A549 (cell line): ENCODE results near the gene ALS2.

Experiments
- BHLHE40 ChIP-seq: IDR thresholded peaks from 2 replicates; pipeline ENCODE4 v1.6.1; 2012; ENCODE audit warnings: low read depth, low read length, inconsistent platforms
- EP300 ChIP-seq, 2 experiments: fragments of >200 bp; sonication (Bioruptor Twin); formaldehyde crosslinking; IDR thresholded peaks; 2 replicates in 1 of 2; 3 replicates in 1 of 2; pipeline ENCODE4 v1.6.1; 2016 to 2017
- HDAC2 ChIP-seq: fragments of 200-600 bp; sonication (generic); IDR thresholded peaks from 2 replicates; pipeline ENCODE4 v1.6.1; 2016
- MAZ ChIP-seq: fragments of 150-350 bp; IDR thresholded peaks from 2 replicates; pipeline ENCODE4 v1.6.1; 2014; ENCODE audit warnings: antibody characterized with exemption, low read depth, low read length, borderline replicate concordance
- POLR2A ChIP-seq: IDR thresholded peaks from 2 replicates; pipeline ENCODE4 v1.6.1; 2012; ENCODE audit warnings: mild to moderate bottlenecking, low read length
- RAD21 ChIP-seq, 2 experiments: fragments of >200 bp in 1 of 2; sonication (Bioruptor Twin) in 1 of 2; formaldehyde crosslinking in 1 of 2; IDR thresholded peaks in 1 of 2; conservative IDR thresholded peaks in 1 of 2; 2 replicates in 1 of 2; 3 replicates in 1 of 2; pipeline ENCODE4 v1.6.1; 2012 to 2018; ENCODE audit warnings: inconsistent platforms in 1 of 2
- RARB ChIP-seq: fragments of 250-450 bp; sonication (Bioruptor Pico); IDR thresholded peaks from 2 replicates; pipeline ENCODE4 v1.8.0; 2021; ENCODE audit warnings: mild to moderate bottlenecking, moderate library complexity
- REST ChIP-seq: fragments of 200-600 bp; sonication (generic); IDR thresholded peaks from 2 replicates; pipeline ENCODE4 v1.6.1; 2016; ENCODE audit warnings: antibody characterized with exemption, mild to moderate bottlenecking, moderate library complexity
- SMC3 ChIP-seq: fragments of >200 bp; sonication (Bioruptor Twin); formaldehyde crosslinking; IDR thresholded peaks from 3 replicates; pipeline ENCODE4 v1.6.1; 2018; ENCODE audit warnings: inconsistent platforms
- SREBF2 ChIP-seq: fragments of 450-650 bp; IDR thresholded peaks from 2 replicates; pipeline ENCODE4 v1.6.1; 2014; ENCODE audit warnings: mild to moderate bottlenecking, moderate library complexity
- ZC3H11A ChIP-seq: fragments of 450-650 bp; IDR thresholded peaks from 2 replicates; pipeline ENCODE4 v1.6.1; 2014; ENCODE audit warnings: antibody characterized with exemption, mild to moderate bottlenecking
- ZFP36 ChIP-seq: fragments of 450-650 bp; IDR thresholded peaks from 2 replicates; pipeline ENCODE4 v1.6.1; 2014; ENCODE audit warnings: borderline replicate concordance; ENCODE audit not compliant: partially characterized antibody
- TF ChIP-seq, protein P1 (sequence below): fragments of >200 bp; sonication (Bioruptor Twin); formaldehyde crosslinking; IDR thresholded peaks from 3 replicates; pipeline ENCODE4 v1.5.1; 2016
- TF ChIP-seq, protein P2 (sequence below): IDR thresholded peaks from 2 replicates; pipeline ENCODE4 v1.6.1; 2012

GRCh38 chr2:201773990-201774389 is 6.7 kb downstream of the ALS2 start:
- TF ChIP-seq, protein P1, sequence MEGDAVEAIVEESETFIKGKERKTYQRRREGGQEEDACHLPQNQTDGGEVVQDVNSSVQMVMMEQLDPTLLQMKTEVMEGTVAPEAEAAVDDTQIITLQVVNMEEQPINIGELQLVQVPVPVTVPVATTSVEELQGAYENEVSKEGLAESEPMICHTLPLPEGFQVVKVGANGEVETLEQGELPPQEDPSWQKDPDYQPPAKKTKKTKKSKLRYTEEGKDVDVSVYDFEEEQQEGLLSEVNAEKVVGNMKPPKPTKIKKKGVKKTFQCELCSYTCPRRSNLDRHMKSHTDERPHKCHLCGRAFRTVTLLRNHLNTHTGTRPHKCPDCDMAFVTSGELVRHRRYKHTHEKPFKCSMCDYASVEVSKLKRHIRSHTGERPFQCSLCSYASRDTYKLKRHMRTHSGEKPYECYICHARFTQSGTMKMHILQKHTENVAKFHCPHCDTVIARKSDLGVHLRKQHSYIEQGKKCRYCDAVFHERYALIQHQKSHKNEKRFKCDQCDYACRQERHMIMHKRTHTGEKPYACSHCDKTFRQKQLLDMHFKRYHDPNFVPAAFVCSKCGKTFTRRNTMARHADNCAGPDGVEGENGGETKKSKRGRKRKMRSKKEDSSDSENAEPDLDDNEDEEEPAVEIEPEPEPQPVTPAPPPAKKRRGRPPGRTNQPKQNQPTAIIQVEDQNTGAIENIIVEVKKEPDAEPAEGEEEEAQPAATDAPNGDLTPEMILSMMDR: no peak
- TF ChIP-seq ZC3H11A (no peak), POLR2A (no peak), SMC3 (no peak), HDAC2 (no peak), REST (no peak), RAD21 (conservative IDR thresholded peaks at IDR 0.05 in 1 of 2, IDR thresholded peaks at IDR 0.05 in 1 of 2) (no peak), SREBF2 (no peak), BHLHE40 (no peak), MAZ (no peak), EP300 (IDR thresholded peaks at IDR 0.05) (no peak), ZFP36 (no peak), RARB (CRISPR knock-in tag) (no peak)
- TF ChIP-seq, protein P2, sequence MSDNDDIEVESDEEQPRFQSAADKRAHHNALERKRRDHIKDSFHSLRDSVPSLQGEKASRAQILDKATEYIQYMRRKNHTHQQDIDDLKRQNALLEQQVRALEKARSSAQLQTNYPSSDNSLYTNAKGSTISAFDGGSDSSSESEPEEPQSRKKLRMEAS: no peak
